ENCODE results near the gene LRRC25.
"Not testable (repeated sequence)": the region's sequence is repeated elsewhere in the genome, so short reads cannot be mapped to it uniquely, and the experiment has no call there.

The LRRC25 gene

DNA sequence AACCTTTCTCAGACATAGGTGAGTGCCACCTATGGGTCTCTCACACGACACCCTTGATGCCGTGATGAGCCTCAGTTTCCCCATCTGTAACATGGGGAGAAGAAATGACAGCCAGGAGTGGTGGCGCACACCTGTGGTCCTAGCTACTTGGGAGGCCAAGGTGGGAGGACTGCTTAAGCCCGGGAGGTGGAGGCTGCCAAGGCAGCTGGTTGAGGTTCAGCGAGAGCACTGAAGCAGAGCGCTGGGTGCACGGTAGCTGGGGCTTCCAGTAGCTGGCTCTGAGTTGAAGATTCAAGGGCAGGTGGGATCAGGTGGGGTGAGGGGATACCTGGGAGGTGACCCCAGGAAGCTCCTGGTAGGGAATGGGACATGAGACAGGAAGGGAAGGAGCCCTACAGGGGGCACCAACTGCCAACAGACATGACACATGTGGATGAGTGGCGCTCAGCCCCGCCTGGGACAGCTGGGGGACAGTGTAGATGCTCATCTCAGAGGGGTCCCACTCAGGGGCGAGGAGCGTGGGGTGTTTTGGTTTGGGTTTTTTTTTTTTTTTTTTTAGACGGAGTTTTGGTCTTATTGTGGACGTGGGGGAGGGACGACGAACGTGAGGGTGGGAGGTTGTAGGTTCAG is 15.3 kb upstream of the LRRC25 start:
- no peak for TF ChIP-seq CTCF (IDR thresholded peaks at IDR 0.05)
- DNase-seq, result no peak
- Mint-ChIP-seq H3K4me1 (peaks cover 41% of the 10 kb centered on the region), H3K36me3 (ENCODE audit: low read depth) (no peaks in the 10 kb centered on the region), H3K4me3 (no peak overlapping the region), H3K27me3 (ENCODE audit: low read depth, poor library complexity) (peaks cover 29% of the 10 kb centered on the region), H3K27ac (no peak overlapping the region), H3K9me3 (no peaks in the 10 kb centered on the region)

- no peaks in the 10 kb centered on the region for H3K36me3 Mint-ChIP-seq (ENCODE audit: low read depth)
- H3K9me3 Mint-ChIP-seq, result no peaks in the 10 kb centered on the region
- peaks cover 9% of the 10 kb centered on the region for H3K4me1 Mint-ChIP-seq
- no peak overlapping the region for H3K4me3 Mint-ChIP-seq
- H3K27me3 Mint-ChIP-seq (ENCODE audit: low read depth, poor library complexity), result peaks cover 25% of the 10 kb centered on the region
- no peak overlapping the region for H3K27ac Mint-ChIP-seq
- peak; percentile 39 for TF ChIP-seq CTCF (IDR thresholded peaks at IDR 0.05)
- DNase-seq, result peak; percentile 39
These were observed 10.6 kb upstream of the LRRC25 start for GRCh38 chr19:18408053-18408476.

GRCh38 chr19:18406749-18407148 is 9.3 kb upstream of the LRRC25 start:
- no peak overlapping the region for H3K27ac Mint-ChIP-seq
- H3K4me3 Mint-ChIP-seq, result no peak overlapping the region
- peaks cover 23% of the 10 kb centered on the region for H3K4me1 Mint-ChIP-seq
- H3K36me3 Mint-ChIP-seq (ENCODE audit: low read depth), result no peaks in the 10 kb centered on the region
- H3K27me3 Mint-ChIP-seq (ENCODE audit: low read depth, poor library complexity), result peaks cover 16% of the 10 kb centered on the region
- no peaks in the 10 kb centered on the region for H3K9me3 Mint-ChIP-seq
- TF ChIP-seq CTCF (IDR thresholded peaks at IDR 0.05), result no peak
- DNase-seq, result no peak

DNA sequence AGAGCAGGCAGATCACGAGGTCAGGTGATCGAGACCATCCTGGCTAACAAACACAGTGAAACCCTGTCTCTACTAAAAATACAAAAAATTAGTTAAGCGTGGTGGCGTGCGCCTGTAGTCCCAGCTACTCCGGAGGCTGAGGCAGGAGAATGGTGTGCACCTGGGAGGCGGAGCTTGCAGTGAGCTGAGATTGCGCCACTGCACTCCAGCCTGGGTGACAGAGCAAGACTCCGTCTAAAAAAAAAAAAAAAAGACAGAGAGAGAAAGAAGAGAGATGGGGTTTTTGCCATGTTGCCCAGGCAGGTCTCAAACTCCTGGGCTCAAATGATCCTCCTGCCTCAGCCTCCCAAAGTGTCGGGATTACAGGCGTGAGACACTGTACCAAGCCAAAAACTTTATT is 8.3 kb upstream of the LRRC25 start:
- H3K4me3 Mint-ChIP-seq; DNase-seq; H3K9me3 Mint-ChIP-seq; H3K36me3 Mint-ChIP-seq (ENCODE audit: low read depth); H3K27ac Mint-ChIP-seq: not testable (repeated sequence)
- H3K4me1 Mint-ChIP-seq, result peaks cover 26% of the 10 kb centered on the region
- peaks cover 11% of the 10 kb centered on the region for H3K27me3 Mint-ChIP-seq (ENCODE audit: low read depth, poor library complexity)

- not testable (repeated sequence) for H3K27ac Mint-ChIP-seq; DNase-seq; H3K36me3 Mint-ChIP-seq (ENCODE audit: low read depth); H3K4me3 Mint-ChIP-seq; H3K9me3 Mint-ChIP-seq
- H3K4me1 Mint-ChIP-seq, result peaks cover 22% of the 10 kb centered on the region
- peaks cover 13% of the 10 kb centered on the region for H3K27me3 Mint-ChIP-seq (ENCODE audit: low read depth, poor library complexity)
These were observed 5.2 kb upstream of the LRRC25 start for GRCh38 chr19:18402455-18403248.

DNA sequence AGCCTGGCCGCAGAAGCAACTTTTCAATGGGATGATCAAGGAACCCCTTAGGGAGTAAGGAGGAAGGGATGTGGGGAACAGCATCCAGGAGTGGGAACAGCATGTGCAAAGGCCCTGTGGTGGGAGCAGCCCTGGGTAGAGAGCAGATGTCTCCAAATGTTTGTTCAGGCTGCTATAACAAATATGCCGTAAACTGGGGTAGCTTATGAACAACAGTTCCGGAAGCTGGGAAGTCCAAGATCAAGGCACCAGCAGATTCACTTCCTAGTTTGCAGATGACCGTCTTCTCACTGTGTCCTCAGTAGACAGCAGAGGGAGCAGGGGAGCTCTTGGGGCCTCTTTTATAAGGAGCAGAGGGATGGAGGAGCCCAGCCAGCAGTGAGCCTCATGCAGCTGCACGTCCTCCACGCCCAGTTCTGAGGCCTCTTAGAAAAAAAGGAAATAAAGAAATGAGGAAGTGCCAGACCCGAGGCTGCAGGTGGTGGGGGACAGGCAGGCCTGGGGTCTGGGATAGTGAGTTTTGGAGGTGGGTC is 4.2 kb upstream of the LRRC25 start:
- Mint-ChIP-seq H3K27ac (no peak overlapping the region), H3K36me3 (ENCODE audit: low read depth) (no peaks in the 10 kb centered on the region), H3K9me3 (no peaks in the 10 kb centered on the region), H3K27me3 (ENCODE audit: low read depth, poor library complexity) (peaks cover 12% of the 10 kb centered on the region), H3K4me1 (peaks cover 28% of the 10 kb centered on the region), H3K4me3 (no peak overlapping the region)
- no peak for DNase-seq
- TF ChIP-seq CTCF (IDR thresholded peaks at IDR 0.05), result peak; percentile 8

Data from nephron progenitor cell (in vitro differentiated cells).